HG02623 (cell line): Measurements from ENCODE around the gene RHEB.

ENCODE experiments used
- ATAC-seq: cut with Tn5 transposase; IDR thresholded peaks from one replicate; pipeline ENCODE4 v1.9.1; 2021; ENCODE audit warnings: moderate library complexity; ENCODE audit not compliant: unreplicated experiment

The RHEB gene

GRCh38 chr7:151423226-151423625 is 96.5 kb downstream of the RHEB start:
- ATAC-seq: no peak

DNA sequence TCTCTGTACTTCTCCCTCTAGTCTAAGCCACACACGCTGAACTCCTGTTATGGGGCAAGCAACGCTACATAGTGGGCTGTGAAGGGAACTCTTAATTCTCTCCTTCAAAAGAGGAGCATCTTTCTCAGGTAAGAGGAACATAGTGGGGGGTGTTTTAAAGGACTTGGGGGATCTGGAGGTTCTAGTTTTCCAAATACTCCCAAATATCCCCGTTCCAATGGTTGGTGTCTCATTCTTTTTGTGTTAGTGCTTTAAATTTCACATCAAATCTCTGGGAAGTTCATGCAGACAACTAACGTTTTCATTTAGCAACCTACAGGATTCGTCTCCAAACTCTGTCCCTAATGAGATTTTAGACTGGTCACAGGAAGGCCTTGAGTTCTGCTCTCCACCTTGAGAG is 97.5 kb downstream of the RHEB start:
- no peak for ATAC-seq

DNA sequence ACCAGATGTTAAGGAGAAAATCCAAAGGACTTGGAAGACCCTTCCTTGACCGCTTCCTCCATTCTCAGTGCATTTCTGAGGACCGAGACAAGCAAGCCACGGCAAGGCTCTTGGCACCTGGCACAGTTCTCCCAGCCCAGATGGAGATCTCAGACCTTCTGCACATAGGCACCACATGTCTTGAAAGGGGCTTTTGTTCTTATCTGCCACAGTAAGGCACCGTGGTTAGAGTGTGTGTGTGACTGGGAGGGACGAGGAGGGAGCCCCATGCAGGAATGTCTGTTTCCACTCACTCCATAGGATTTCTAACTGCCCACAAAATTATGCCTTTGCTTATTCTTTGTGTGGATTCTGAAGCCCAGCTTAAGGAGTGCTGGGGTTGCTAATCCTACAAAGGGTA is 99.6 kb downstream of the RHEB start:
- no peak for ATAC-seq

DNA sequence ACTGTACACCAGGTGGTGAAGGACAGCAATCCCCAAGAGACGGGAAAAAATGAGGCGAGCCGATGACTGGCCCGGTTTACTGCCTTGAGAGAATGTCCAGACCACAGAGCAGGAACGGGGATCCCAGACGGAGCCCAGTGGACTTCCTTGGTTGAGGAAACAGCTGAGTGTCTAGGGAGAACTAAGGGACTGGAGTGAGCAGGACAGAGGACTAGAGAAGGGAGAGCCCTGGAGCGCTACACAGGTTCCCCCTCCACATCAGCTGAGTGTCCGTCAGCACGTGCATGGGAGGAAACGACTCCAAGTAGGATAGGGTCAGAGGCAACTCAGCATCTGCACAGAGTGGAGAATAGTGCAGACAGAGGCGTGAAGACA is 102.8 kb downstream of the RHEB start:
- no peak for ATAC-seq

DNA sequence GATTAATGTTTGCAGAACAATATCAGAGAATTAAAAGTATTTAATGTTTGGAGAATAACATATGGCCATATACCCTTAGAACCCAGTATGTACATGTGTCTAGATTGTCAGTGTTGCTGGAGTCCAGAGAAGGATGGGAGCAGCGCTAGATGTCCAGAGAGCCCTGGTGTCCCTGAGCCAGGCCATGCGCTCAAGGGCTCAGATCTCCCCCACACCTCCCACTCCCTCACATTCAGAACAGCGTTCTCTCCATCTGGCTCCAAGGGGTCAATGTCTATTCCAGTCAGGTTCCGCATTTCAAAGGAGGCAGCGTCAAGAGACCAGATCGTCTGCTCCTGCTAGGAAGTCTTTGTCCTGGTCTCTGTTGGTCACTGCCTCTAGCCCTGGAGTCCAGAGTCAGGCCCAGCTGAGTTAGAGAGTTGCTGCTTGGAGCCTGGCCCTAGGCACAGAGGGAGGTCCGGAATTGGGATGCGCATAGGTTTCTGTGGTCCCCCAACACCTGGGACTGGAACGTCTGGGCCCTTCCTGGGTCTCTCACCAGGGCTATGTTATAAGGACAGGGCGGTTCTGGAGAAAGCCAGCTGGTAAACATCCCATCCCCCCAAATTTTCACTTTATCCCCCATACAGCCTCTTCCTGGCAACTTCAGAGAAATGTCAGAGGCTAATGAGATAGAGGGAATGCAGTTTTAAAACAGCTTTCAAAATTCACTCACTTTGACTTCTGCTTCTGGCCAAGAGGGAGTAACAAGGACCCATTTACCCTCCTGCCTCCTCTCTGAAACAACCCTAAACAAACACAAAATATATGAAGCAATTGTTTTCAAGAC is 103.4 kb downstream of the RHEB start:
- no peak for ATAC-seq
